Mesenchymal stem cell (in vitro differentiated cells and primary cell): ENCODE results near the gene KLHL15.

ENCODE experiments used
- DNase-seq: peaks from one replicate; pipeline ENCODE4 v3.0.0-alpha.2; 2013
- H2AFZ ChIP-seq: one replicate; pipeline ENCODE4 v1.6.1; 2013; ENCODE audit warnings: low read depth, mild to moderate bottlenecking, control low read depth, inconsistent platforms, low read length, moderate library complexity
- H2AK5ac ChIP-seq: 2 replicates; pipeline ENCODE4 v1.6.1; 2013; ENCODE audit warnings: low read length, moderate library complexity, mild to moderate bottlenecking, inconsistent platforms; ENCODE audit not compliant: severe bottlenecking
- H2BK120ac ChIP-seq: one replicate; pipeline ENCODE4 v1.6.1; 2013; ENCODE audit warnings: low read depth, mild to moderate bottlenecking, inconsistent platforms, low read length, moderate library complexity
- H2BK12ac ChIP-seq, 2 experiments: one replicate each; pipeline ENCODE4 v1.6.1; 2013; ENCODE audit warnings: inconsistent platforms in 2 of 2, low read length in 2 of 2, mild to moderate bottlenecking in 2 of 2, moderate library complexity in 2 of 2, control low read depth in 1 of 2
- H2BK15ac ChIP-seq: one replicate; pipeline ENCODE4 v1.6.1; 2013; ENCODE audit warnings: mild to moderate bottlenecking, low read depth, inconsistent platforms; ENCODE audit not compliant: poor library complexity, severe bottlenecking
- H2BK5ac ChIP-seq: 2 replicates; pipeline ENCODE4 v1.6.1; 2013; ENCODE audit warnings: low read depth, mild to moderate bottlenecking, low read length, control low read depth, inconsistent platforms; ENCODE audit not compliant: poor library complexity, severe bottlenecking
- H3K14ac ChIP-seq, 2 experiments: one replicate each; pipeline ENCODE4 v1.6.1; 2013; ENCODE audit warnings: inconsistent platforms in 2 of 2, low read length in 2 of 2, control low read depth in 1 of 2, mild to moderate bottlenecking in 1 of 2, moderate library complexity in 1 of 2
- H3K18ac ChIP-seq, 2 experiments: one replicate each; pipeline ENCODE4 v1.6.1; 2013; ENCODE audit warnings: inconsistent platforms in 2 of 2, low read length in 2 of 2, control low read depth in 1 of 2, low read depth in 1 of 2, mild to moderate bottlenecking in 1 of 2
- H3K23ac ChIP-seq, 2 experiments: one replicate each; pipeline ENCODE4 v1.6.1; 2013; ENCODE audit warnings: inconsistent platforms in 2 of 2, low read length in 2 of 2, mild to moderate bottlenecking in 2 of 2, moderate library complexity in 2 of 2, control low read depth in 1 of 2
- H3K27ac ChIP-seq: 2 replicates; pipeline ENCODE4 v1.5.1; 2013; ENCODE audit warnings: mild to moderate bottlenecking, moderate library complexity, low read length, control low read depth, inconsistent platforms; ENCODE audit not compliant: poor library complexity, severe bottlenecking
- H3K27me3 ChIP-seq, 2 experiments: 2 replicates each; pipeline versions ENCODE4 v1.6.1 to v1.7.0; 2013; ENCODE audit warnings: low read length in 2 of 2, mild to moderate bottlenecking in 2 of 2, moderate library complexity in 2 of 2, control low read depth in 1 of 2, inconsistent platforms in 1 of 2; ENCODE audit not compliant: control insufficient read depth in 1 of 2, insufficient read depth in 1 of 2
- H3K36me3 ChIP-seq, 2 experiments: 2 replicates each; pipeline versions ENCODE4 v1.6.1 to v1.7.0; 2013; ENCODE audit warnings: low read length in 2 of 2, control low read depth in 1 of 2, inconsistent platforms in 1 of 2, low read depth in 1 of 2, mild to moderate bottlenecking in 1 of 2; ENCODE audit not compliant: insufficient read depth in 2 of 2, control insufficient read depth in 1 of 2
- H3K4ac ChIP-seq, 2 experiments: one replicate each; pipeline ENCODE4 v1.6.1; 2013; ENCODE audit warnings: inconsistent platforms in 2 of 2, low read length in 2 of 2, mild to moderate bottlenecking in 2 of 2, moderate library complexity in 2 of 2, control low read depth in 1 of 2, low read depth in 1 of 2
- H3K4me1 ChIP-seq: 2 replicates; pipeline ENCODE4 v1.6.1; 2013; ENCODE audit warnings: low read depth, low read length, control low read depth; ENCODE audit not compliant: control insufficient read depth, insufficient read depth
- H3K4me2 ChIP-seq: 2 replicates; pipeline ENCODE4 v1.6.1; 2013; ENCODE audit warnings: low read length, mild to moderate bottlenecking, inconsistent platforms; ENCODE audit not compliant: poor library complexity, severe bottlenecking
- H3K4me3 ChIP-seq, 2 experiments: 2 replicates each; pipeline versions ENCODE4 v1.5.1 to v1.7.0; 2013; ENCODE audit warnings: low read length in 2 of 2, mild to moderate bottlenecking in 2 of 2, control low read depth in 1 of 2, low read depth in 1 of 2; ENCODE audit not compliant: insufficient read depth in 1 of 2
- H3K79me1 ChIP-seq: replicated peaks from 2 replicates; pipeline ENCODE4 v1.6.1; 2013; ENCODE audit warnings: mild to moderate bottlenecking, control low read depth, low read length, inconsistent platforms; ENCODE audit not compliant: poor library complexity, severe bottlenecking
- H3K9ac ChIP-seq: 2 replicates; pipeline ENCODE4 v1.7.0; 2013; ENCODE audit warnings: mild to moderate bottlenecking, low read length, moderate library complexity
- H3K9me3 ChIP-seq: 2 replicates; pipeline ENCODE4 v1.7.0; 2013; ENCODE audit warnings: mild to moderate bottlenecking, low read length; ENCODE audit not compliant: control insufficient read depth
- H4K8ac ChIP-seq: one replicate; pipeline ENCODE4 v1.6.1; 2013; ENCODE audit warnings: inconsistent platforms, mild to moderate bottlenecking, low read length, moderate library complexity
- H4K91ac ChIP-seq: one replicate; pipeline ENCODE4 v1.6.1; 2013; ENCODE audit warnings: mild to moderate bottlenecking, low read length, inconsistent platforms
- WGBS: methylation state at CpG from one replicate; pipeline ENCODE4 v1.1.7; 2013; ENCODE audit warnings: mixed read lengths; 5-methylcytosine and 5-hydroxymethylcytosine counted together

Gene KLHL15

GRCh38 chrX:23952391-23952790 is 74.6 kb downstream of the KLHL15 start:
- H3K4me1 ChIP-seq = no peaks in the 10 kb centered on the region
- no peak overlapping the region for H2BK12ac ChIP-seq
- no peak overlapping the region for H3K14ac ChIP-seq
- no peak overlapping the region for H3K4me2 ChIP-seq
- no peak overlapping the region for H4K91ac ChIP-seq
- WGBS = no CpG with 5 or more reads among the region's 3 CpGs
- no peak overlapping the region for H3K18ac ChIP-seq
- H3K9ac ChIP-seq = no peak overlapping the region
- no peak overlapping the region for H2BK120ac ChIP-seq
- no peak overlapping the region for H2BK15ac ChIP-seq
- no peaks in the 10 kb centered on the region for H3K9me3 ChIP-seq
- no peak overlapping the region for H4K8ac ChIP-seq
- H3K27ac ChIP-seq = no peak overlapping the region
- H3K4ac ChIP-seq = no peak overlapping the region
- H2AFZ ChIP-seq = no peak overlapping the region
- H3K27me3 ChIP-seq = peaks cover 0 to 6% of the 10 kb centered on the region in 2 experiments
- no peaks in the 10 kb centered on the region for H3K36me3 ChIP-seq
- H2AK5ac ChIP-seq = no peak overlapping the region
- no peak overlapping the region for H2BK5ac ChIP-seq
- H3K23ac ChIP-seq = no peak overlapping the region
- no peak overlapping the region for H3K4me3 ChIP-seq
- DNase-seq = no peak
- no peaks in the 10 kb centered on the region for H3K79me1 ChIP-seq

GRCh38 chrX:23945206-23945605 is 81.8 kb downstream of the KLHL15 start:
- WGBS = no CpG with 5 or more reads among the region's 1 CpG
- DNase-seq = no peak
- Histone ChIP-seq H3K23ac (no peak overlapping the region), H3K4me2 (no peak overlapping the region), H3K27ac (no peak overlapping the region), H2BK12ac (no peak overlapping the region), H4K8ac (no peak overlapping the region), H3K4me3 (no peak overlapping the region), H3K27me3 (peaks cover 0 to 21% of the 10 kb centered on the region in 2 experiments), H3K4me1 (no peaks in the 10 kb centered on the region), H4K91ac (no peak overlapping the region), H3K79me1 (no peaks in the 10 kb centered on the region), H3K9ac (no peak overlapping the region), H2AFZ (no peak overlapping the region), H3K18ac (no peak overlapping the region), H3K36me3 (no peaks in the 10 kb centered on the region), H3K4ac (no peak overlapping the region), H2BK15ac (no peak overlapping the region), H2AK5ac (no peak overlapping the region), H3K14ac (no peak overlapping the region), H2BK120ac (no peak overlapping the region), H3K9me3 (no peaks in the 10 kb centered on the region), H2BK5ac (no peak overlapping the region)

GRCh38 chrX:23944234-23944633 is 82.8 kb downstream of the KLHL15 start:
- WGBS = no CpG with 5 or more reads among the region's 1 CpG

GRCh38 chrX:23939203-23939602 is 87.8 kb downstream of the KLHL15 start:
- Histone ChIP-seq H2AFZ (no peak overlapping the region), H3K36me3 (no peaks in the 10 kb centered on the region), H3K9ac (no peak overlapping the region), H2BK15ac (no peak overlapping the region), H4K91ac (no peak overlapping the region), H3K4me2 (no peak overlapping the region), H2BK5ac (no peak overlapping the region), H3K9me3 (no peaks in the 10 kb centered on the region), H3K79me1 (no peaks in the 10 kb centered on the region), H4K8ac (no peak overlapping the region), H3K27me3 (peaks cover 0 to 9% of the 10 kb centered on the region in 2 experiments), H3K4ac (no peak overlapping the region), H3K18ac (no peak overlapping the region), H3K23ac (no peak overlapping the region), H2AK5ac (no peak overlapping the region), H3K14ac (no peak overlapping the region), H2BK12ac (no peak overlapping the region), H3K27ac (no peak overlapping the region), H2BK120ac (no peak overlapping the region), H3K4me3 (no peak overlapping the region), H3K4me1 (no peaks in the 10 kb centered on the region)
- no peak for DNase-seq
- WGBS = no CpG with 5 or more reads among the region's 1 CpG

More at GRCh38 chrX:23944234-23944633, 82.8 kb downstream of the KLHL15 start:
- Histone ChIP-seq H2AK5ac (no peak overlapping the region), H3K36me3 (no peaks in the 10 kb centered on the region), H4K8ac (no peak overlapping the region), H2BK5ac (no peak overlapping the region), H2BK120ac (no peak overlapping the region), H4K91ac (no peak overlapping the region), H2BK12ac (no peak overlapping the region), H3K9ac (no peak overlapping the region), H2AFZ (no peak overlapping the region), H3K4me1 (no peaks in the 10 kb centered on the region), H3K14ac (no peak overlapping the region), H3K18ac (no peak overlapping the region), H3K4ac (no peak overlapping the region), H3K23ac (no peak overlapping the region), H3K79me1 (no peaks in the 10 kb centered on the region), H3K9me3 (no peaks in the 10 kb centered on the region), H2BK15ac (no peak overlapping the region), H3K4me2 (no peak overlapping the region), H3K4me3 (no peak overlapping the region), H3K27me3 (peaks cover 0 to 18% of the 10 kb centered on the region in 2 experiments), H3K27ac (no peak overlapping the region)
- no peak for DNase-seq
